ENCODE measurements around the gene TCF4. TPM values are rescaled to one million over a fixed set of nuclear protein-coding genes. Genes with fewer than 3 reads are reported as not detected.

The TCF4 gene
- total RNA-seq, 1 donor from 2014 or later = 115 TPM

DNA sequence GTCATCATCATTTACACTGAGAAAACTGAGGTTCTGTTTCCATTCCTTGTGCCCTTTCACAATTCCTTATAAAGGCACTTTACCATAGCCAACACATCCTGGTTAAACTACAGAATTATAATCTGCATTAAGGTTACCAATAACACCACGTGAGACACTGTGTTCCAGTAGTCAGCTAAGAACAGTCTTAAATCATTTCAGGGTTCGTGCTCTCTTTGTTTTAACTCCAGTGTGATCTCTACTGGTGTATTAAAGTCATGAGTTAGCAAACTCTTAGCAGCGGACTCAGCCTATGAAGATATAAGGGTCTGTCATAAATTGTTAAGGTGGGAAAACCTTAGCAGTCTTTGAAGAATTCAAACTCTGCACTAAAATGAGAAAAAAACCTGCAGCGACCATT is 53.0 kb downstream of the TCF4 start:
- H3K4me1 Mint-ChIP-seq (ENCODE audit: low read depth, unreplicated experiment) = peaks cover 15% of the 10 kb centered on the region
- H3K27me3 Mint-ChIP-seq (ENCODE audit: low read depth, unreplicated experiment) = no peaks in the 10 kb centered on the region

DNA sequence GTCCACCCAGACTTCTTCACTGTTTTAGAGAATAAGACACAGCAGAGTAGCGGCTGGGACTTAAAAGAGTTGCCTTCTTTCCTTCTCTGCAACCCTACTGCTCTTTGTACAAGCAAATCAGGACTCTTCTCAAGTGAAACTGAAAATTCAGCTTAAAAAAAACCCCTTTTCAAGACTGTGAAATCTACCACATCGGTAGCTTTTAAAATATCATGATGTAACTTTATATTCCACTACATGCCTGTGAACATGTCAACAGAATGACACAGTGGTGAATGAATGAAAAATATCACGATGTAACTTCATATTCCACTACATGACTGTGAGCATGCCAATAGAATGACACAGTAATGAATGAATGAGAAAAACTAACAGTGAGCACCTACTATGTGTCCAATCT is 53.4 kb downstream of the TCF4 start:
- Histone ChIP-seq H3K79me2 (ENCODE audit: insufficient read depth, low read length) (peaks cover 86% of the 10 kb centered on the region), H3K4me1 (ENCODE audit: insufficient read depth, low read length) (no peaks in the 10 kb centered on the region), H3K27me3 (ENCODE audit: insufficient read depth, low read length) (no peaks in the 10 kb centered on the region), H3K4me3 (ENCODE audit: insufficient read depth, low read depth, low read length) (no peak overlapping the region), H3K27ac (ENCODE audit: low read depth, low read length) (no peak overlapping the region), H4K20me1 (ENCODE audit: insufficient read depth, low read length) (peaks cover 19% of the 10 kb centered on the region), H3K9me3 (ENCODE audit: insufficient read depth, low read depth, low read length) (no peaks in the 10 kb centered on the region), H3K4me2 (ENCODE audit: low read length) (no peak overlapping the region), H3K9ac (ENCODE audit: low read length) (no peak overlapping the region), H2AFZ (ENCODE audit: low read depth, low read length) (no peak overlapping the region), H3K36me3 (ENCODE audit: insufficient read depth, low read length) (no peaks in the 10 kb centered on the region)
- no peaks in the 10 kb centered on the region for H3K9me3 Mint-ChIP-seq (ENCODE audit: unreplicated experiment)
- H3K27me3 Mint-ChIP-seq (ENCODE audit: low read depth, unreplicated experiment) = no peaks in the 10 kb centered on the region
- FAIRE-seq = no peak
- peaks cover 1% of the 10 kb centered on the region for H3K36me3 Mint-ChIP-seq (ENCODE audit: low read depth, unreplicated experiment)
- H3K4me1 Mint-ChIP-seq (ENCODE audit: low read depth, unreplicated experiment) = peaks cover 19% of the 10 kb centered on the region
- TF ChIP-seq EZH2 (IDR thresholded peaks at IDR 0.05; ENCODE audit: insufficient read depth, low read length) = no peak
- TF ChIP-seq, protein P1, sequence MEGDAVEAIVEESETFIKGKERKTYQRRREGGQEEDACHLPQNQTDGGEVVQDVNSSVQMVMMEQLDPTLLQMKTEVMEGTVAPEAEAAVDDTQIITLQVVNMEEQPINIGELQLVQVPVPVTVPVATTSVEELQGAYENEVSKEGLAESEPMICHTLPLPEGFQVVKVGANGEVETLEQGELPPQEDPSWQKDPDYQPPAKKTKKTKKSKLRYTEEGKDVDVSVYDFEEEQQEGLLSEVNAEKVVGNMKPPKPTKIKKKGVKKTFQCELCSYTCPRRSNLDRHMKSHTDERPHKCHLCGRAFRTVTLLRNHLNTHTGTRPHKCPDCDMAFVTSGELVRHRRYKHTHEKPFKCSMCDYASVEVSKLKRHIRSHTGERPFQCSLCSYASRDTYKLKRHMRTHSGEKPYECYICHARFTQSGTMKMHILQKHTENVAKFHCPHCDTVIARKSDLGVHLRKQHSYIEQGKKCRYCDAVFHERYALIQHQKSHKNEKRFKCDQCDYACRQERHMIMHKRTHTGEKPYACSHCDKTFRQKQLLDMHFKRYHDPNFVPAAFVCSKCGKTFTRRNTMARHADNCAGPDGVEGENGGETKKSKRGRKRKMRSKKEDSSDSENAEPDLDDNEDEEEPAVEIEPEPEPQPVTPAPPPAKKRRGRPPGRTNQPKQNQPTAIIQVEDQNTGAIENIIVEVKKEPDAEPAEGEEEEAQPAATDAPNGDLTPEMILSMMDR (IDR thresholded peaks at IDR 0.05; ENCODE audit: insufficient read depth, low read depth, low read length) = no peak
- DNase-seq (ENCODE audit: low read depth) = peak; percentile 27
- H3K4me3 Mint-ChIP-seq (ENCODE audit: unreplicated experiment) = no peak overlapping the region
- peak overlapping the region; percentile 71 for H3K27ac Mint-ChIP-seq (ENCODE audit: unreplicated experiment)

More for the DNA sequence above, 53.0 kb downstream of the TCF4 start:
- H3K36me3 ChIP-seq (ENCODE audit: insufficient read depth, low read length) = no peaks in the 10 kb centered on the region
- Mint-ChIP-seq H3K4me3 (ENCODE audit: unreplicated experiment) (no peak overlapping the region), H3K9me3 (ENCODE audit: unreplicated experiment) (no peaks in the 10 kb centered on the region), H3K36me3 (ENCODE audit: low read depth, unreplicated experiment) (peaks cover 1% of the 10 kb centered on the region), H3K27ac (ENCODE audit: unreplicated experiment) (peak overlapping the region; percentile 71)
- no peaks in the 10 kb centered on the region for H3K4me1 ChIP-seq (ENCODE audit: insufficient read depth, low read length)
- H3K9me3 ChIP-seq (ENCODE audit: insufficient read depth, low read depth, low read length) = no peaks in the 10 kb centered on the region
- FAIRE-seq (peak; percentile 65), DNase-seq (ENCODE audit: low read depth) (no peak)
- H3K4me2 ChIP-seq (ENCODE audit: low read length) = no peak overlapping the region
- TF ChIP-seq EZH2 (IDR thresholded peaks at IDR 0.05; ENCODE audit: insufficient read depth, low read length) = no peak
- TF ChIP-seq, protein P1 (IDR thresholded peaks at IDR 0.05; ENCODE audit: insufficient read depth, low read depth, low read length) = no peak
- no peak overlapping the region for H3K9ac ChIP-seq (ENCODE audit: low read length)
- H3K27ac ChIP-seq (ENCODE audit: low read depth, low read length) = no peak overlapping the region
- H3K79me2 ChIP-seq (ENCODE audit: insufficient read depth, low read length) = peaks cover 86% of the 10 kb centered on the region
- H2AFZ ChIP-seq (ENCODE audit: low read depth, low read length) = no peak overlapping the region
- peaks cover 17% of the 10 kb centered on the region for H4K20me1 ChIP-seq (ENCODE audit: insufficient read depth, low read length)
- H3K4me3 ChIP-seq (ENCODE audit: insufficient read depth, low read depth, low read length) = no peak overlapping the region
- H3K27me3 ChIP-seq (ENCODE audit: insufficient read depth, low read length) = no peaks in the 10 kb centered on the region

GRCh38 chr18:55530166-55530565 is 57.8 kb downstream of the TCF4 start:
- H3K4me3 Mint-ChIP-seq (ENCODE audit: unreplicated experiment) = no peak overlapping the region
- H3K27ac ChIP-seq (ENCODE audit: low read depth, low read length) = no peak overlapping the region
- no peaks in the 10 kb centered on the region for H3K27me3 Mint-ChIP-seq (ENCODE audit: low read depth, unreplicated experiment)
- no peak overlapping the region for H3K4me3 ChIP-seq (ENCODE audit: insufficient read depth, low read depth, low read length)
- no peaks in the 10 kb centered on the region for H3K9me3 ChIP-seq (ENCODE audit: insufficient read depth, low read depth, low read length)
- H3K27ac Mint-ChIP-seq (ENCODE audit: unreplicated experiment) = no peak overlapping the region
- no peak overlapping the region for H2AFZ ChIP-seq (ENCODE audit: low read depth, low read length)
- H3K9me3 Mint-ChIP-seq (ENCODE audit: unreplicated experiment) = no peaks in the 10 kb centered on the region
- TF ChIP-seq, protein P1 (IDR thresholded peaks at IDR 0.05; ENCODE audit: insufficient read depth, low read depth, low read length) = no peak
- TF ChIP-seq EZH2 (IDR thresholded peaks at IDR 0.05; ENCODE audit: insufficient read depth, low read length) = no peak
- FAIRE-seq (peak; percentile 58), DNase-seq (ENCODE audit: low read depth) (no peak)
- H3K9ac ChIP-seq (ENCODE audit: low read length) = no peak overlapping the region
- H3K4me1 ChIP-seq (ENCODE audit: insufficient read depth, low read length) = no peaks in the 10 kb centered on the region
- peaks cover 7% of the 10 kb centered on the region for H3K36me3 Mint-ChIP-seq (ENCODE audit: low read depth, unreplicated experiment)
- H4K20me1 ChIP-seq (ENCODE audit: insufficient read depth, low read length) = peaks cover 36% of the 10 kb centered on the region
- peaks cover 91% of the 10 kb centered on the region for H3K79me2 ChIP-seq (ENCODE audit: insufficient read depth, low read length)
- no peaks in the 10 kb centered on the region for H3K36me3 ChIP-seq (ENCODE audit: insufficient read depth, low read length)
- H3K4me1 Mint-ChIP-seq (ENCODE audit: low read depth, unreplicated experiment) = peaks cover 20% of the 10 kb centered on the region
- no peaks in the 10 kb centered on the region for H3K27me3 ChIP-seq (ENCODE audit: insufficient read depth, low read length)
- H3K4me2 ChIP-seq (ENCODE audit: low read length) = no peak overlapping the region
